Glutamatergic neuron (in vitro differentiated cells): ENCODE results near the gene S100A2. TPM values are rescaled to one million over a fixed set of nuclear protein-coding genes. Genes with fewer than 3 reads are reported as not detected.

Source experiments
- DNase-seq: peaks from one replicate; pipeline ENCODE4 v3.0.0; 2022
- H3K27ac Mint-ChIP-seq: one replicate; pipeline ENCODE4 v1.8.0; 2020; ENCODE audit warnings: mild to moderate bottlenecking, mixed read lengths, inconsistent platforms; ENCODE audit not compliant: unreplicated experiment
- H3K27me3 Mint-ChIP-seq: one replicate; pipeline ENCODE4 v1.8.0; 2020; ENCODE audit warnings: mild to moderate bottlenecking, moderate library complexity, mixed read lengths, inconsistent platforms; ENCODE audit not compliant: unreplicated experiment
- H3K36me3 Mint-ChIP-seq: one replicate; pipeline ENCODE4 v1.8.0; 2020; ENCODE audit warnings: mild to moderate bottlenecking, mixed read lengths, inconsistent platforms; ENCODE audit not compliant: unreplicated experiment
- H3K4me1 Mint-ChIP-seq: one replicate; pipeline ENCODE4 v1.8.0; 2020; ENCODE audit warnings: mild to moderate bottlenecking, low read depth, mixed read lengths, inconsistent platforms; ENCODE audit not compliant: unreplicated experiment
- H3K4me3 Mint-ChIP-seq: one replicate; pipeline ENCODE4 v1.8.0; 2020; ENCODE audit warnings: mild to moderate bottlenecking, mixed read lengths, inconsistent platforms; ENCODE audit not compliant: unreplicated experiment
- H3K9me3 Mint-ChIP-seq: one replicate; pipeline ENCODE4 v1.8.0; 2020; ENCODE audit warnings: mild to moderate bottlenecking, moderate library complexity, mixed read lengths, inconsistent platforms; ENCODE audit not compliant: unreplicated experiment
- CTCF ChIP-seq: fragments of 200-600 bp; sonication (generic); IDR thresholded peaks from one replicate; pipeline ENCODE4 v1.5.0; 2021; ENCODE audit not compliant: partially characterized antibody, unreplicated experiment
- total RNA-seq: library from RNA; stranded (reverse); fragmentation: NEBNext Ultra II Directional; extraction: Animal tissue kit (Norgen Biotek cat#: 25700); gene quantifications from one replicate; pipeline ENCODE4 v1.2.1, GENCODE V29; 2021; ENCODE audit not compliant: unreplicated experiment

Gene S100A2
- total RNA-seq, 1 donor from 2014 or later = 1.1 TPM

- Mint-ChIP-seq H3K27me3 (no peaks in the 10 kb centered on the region), H3K4me3 (no peak overlapping the region), H3K4me1 (peaks cover 29% of the 10 kb centered on the region), H3K27ac (no peak overlapping the region), H3K9me3 (no peaks in the 10 kb centered on the region), H3K36me3 (no peaks in the 10 kb centered on the region)
- DNase-seq = no peak
- no peak for TF ChIP-seq CTCF
These were observed 30.8 kb downstream of the S100A2 start for GRCh38 chr1:153534925-153535241.

- H3K27me3 Mint-ChIP-seq = no peaks in the 10 kb centered on the region
- peak overlapping the region; percentile 67 for H3K4me3 Mint-ChIP-seq
- no peaks in the 10 kb centered on the region for H3K9me3 Mint-ChIP-seq
- TF ChIP-seq CTCF = no peak
- H3K27ac Mint-ChIP-seq = no peak overlapping the region
- H3K4me1 Mint-ChIP-seq = peaks cover 24% of the 10 kb centered on the region
- no peaks in the 10 kb centered on the region for H3K36me3 Mint-ChIP-seq
- DNase-seq = no peak
These were observed 31.3 kb downstream of the S100A2 start for GRCh38 chr1:153534226-153534924.

DNA sequence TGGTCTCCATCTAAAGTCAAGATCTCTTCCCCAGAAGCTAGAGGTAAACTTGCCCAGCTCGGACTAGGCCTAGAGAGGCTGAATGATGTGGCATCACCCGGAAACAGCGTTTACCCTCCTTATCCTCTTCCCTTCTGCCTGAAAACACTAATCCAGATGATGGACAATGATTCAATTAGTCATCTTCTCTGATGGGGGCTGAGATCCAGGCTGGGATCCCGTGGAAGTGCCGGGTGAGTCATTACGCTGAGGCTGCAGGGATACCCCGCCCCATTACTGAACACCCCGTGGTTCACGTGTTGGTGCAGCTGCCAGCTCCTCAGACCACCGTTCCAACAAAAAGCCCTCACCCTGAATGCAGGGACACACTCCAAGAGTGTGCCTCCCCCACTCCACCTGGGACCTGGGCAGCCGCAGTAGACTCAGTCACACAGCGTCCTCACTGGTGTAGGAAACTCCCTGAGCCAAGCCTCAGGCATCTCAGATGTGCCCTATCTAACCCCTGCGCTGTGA, 31.9 kb downstream of the S100A2 start:
- no peak for DNase-seq
- Mint-ChIP-seq H3K4me3 (peak overlapping the region; percentile 67), H3K4me1 (peaks cover 24% of the 10 kb centered on the region), H3K27me3 (no peaks in the 10 kb centered on the region), H3K9me3 (no peaks in the 10 kb centered on the region), H3K36me3 (no peaks in the 10 kb centered on the region), H3K27ac (peak overlapping the region; percentile 44)
- TF ChIP-seq CTCF = no peak

GRCh38 chr1:153532769-153533599, 32.7 kb downstream of the S100A2 start:
- TF ChIP-seq CTCF = peak; percentile 82
- no peaks in the 10 kb centered on the region for H3K27me3 Mint-ChIP-seq
- peak overlapping the region; percentile 47 for H3K4me3 Mint-ChIP-seq
- peak overlapping the region; percentile 44 for H3K27ac Mint-ChIP-seq
- peaks cover 20% of the 10 kb centered on the region for H3K4me1 Mint-ChIP-seq
- H3K36me3 Mint-ChIP-seq = no peaks in the 10 kb centered on the region
- peak; percentile 87 for DNase-seq
- no peaks in the 10 kb centered on the region for H3K9me3 Mint-ChIP-seq

DNA sequence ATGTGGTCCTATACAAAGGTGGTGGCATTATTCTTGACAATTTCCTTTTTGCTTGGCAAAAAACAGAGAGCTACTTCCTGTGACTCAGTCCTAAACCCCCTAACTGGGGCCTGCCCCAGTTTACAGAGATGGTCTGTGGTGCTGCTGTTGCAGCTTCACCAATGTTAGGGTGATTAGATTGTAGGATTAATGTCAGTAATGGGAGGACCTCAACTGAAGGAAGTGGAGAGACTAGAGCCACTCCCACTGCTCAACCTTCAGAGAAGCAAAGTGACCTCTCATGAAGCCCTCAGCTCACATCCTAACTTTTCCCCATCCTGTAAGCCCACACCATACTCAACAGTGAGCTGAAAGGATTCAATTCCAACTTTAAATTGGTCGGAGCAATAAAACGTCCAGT, 33.5 kb downstream of the S100A2 start:
- no peaks in the 10 kb centered on the region for H3K27me3 Mint-ChIP-seq
- peak overlapping the region; percentile 44 for H3K27ac Mint-ChIP-seq
- DNase-seq = no peak
- peaks cover 18% of the 10 kb centered on the region for H3K4me1 Mint-ChIP-seq
- no peaks in the 10 kb centered on the region for H3K36me3 Mint-ChIP-seq
- TF ChIP-seq CTCF = no peak
- no peaks in the 10 kb centered on the region for H3K9me3 Mint-ChIP-seq
- peak overlapping the region; percentile 47 for H3K4me3 Mint-ChIP-seq
